B cell (primary cell): ENCODE measurements around the gene SST. TPM values are rescaled to one million over a fixed set of nuclear protein-coding genes. Genes with fewer than 3 reads are reported as not detected.

Source experiments
- ATAC-seq: fragments of 200-7000 bp; cut with Tn5 transposase; one replicate; pipeline ENCODE4 v1.10.0; 2021; ENCODE audit warnings: low read depth, mild to moderate bottlenecking, moderate number of reproducible peaks, moderate library complexity
- CTCF ChIA-PET: fragments of 350-600 bp; sonication (Branson Sonifier 250); formaldehyde crosslinking; loops from one replicate; lab custom pipeline; 2021; ENCODE audit warnings: antibody characterized with exemption, inconsistent platforms; lab: Charles Lee
- POLR2A ChIA-PET: fragments of 350-600 bp; sonication (Branson Sonifier 250); formaldehyde crosslinking; loops from one replicate; lab custom pipeline; 2021; ENCODE audit warnings: antibody characterized with exemption; lab: Charles Lee
- DNase-seq: peaks from one replicate; pipeline ENCODE4 v3.0.0; 2013
- H2AFZ ChIP-seq: 2 replicates; pipeline ENCODE4 v1.6.1; 2012; ENCODE audit warnings: mild to moderate bottlenecking, low read depth, low read length; ENCODE audit not compliant: insufficient read depth, poor library complexity, severe bottlenecking
- H3K27ac ChIP-seq, 2 donors: 1 replicate in 1 of 2; 2 replicates in 1 of 2; pipeline ENCODE4 v1.5.1; 2012 to 2013; ENCODE audit warnings: low read length in 2 of 2, mild to moderate bottlenecking in 2 of 2, moderate library complexity in 1 of 2
- H3K27me3 ChIP-seq, 4 experiments: fragments of 200-600 bp in 1 of 4; sonication (generic) in 1 of 4; replicated peaks in 1 of 4; 1 replicate in 2 of 4; 2 replicates in 2 of 4; pipeline versions ENCODE4 v1.6.1 to v1.7.0; 2013 to 2016; ENCODE audit warnings: low read length in 3 of 4, mild to moderate bottlenecking in 2 of 4, mixed read lengths in 1 of 4, moderate library complexity in 1 of 4; ENCODE audit not compliant: insufficient read depth in 4 of 4, control insufficient read depth in 3 of 4; ENCODE audit errors: control extremely low read depth in 1 of 4
- H3K36me3 ChIP-seq, 2 experiments: replicated peaks in 1 of 2; 1 replicate in 1 of 2; 2 replicates in 1 of 2; pipeline versions ENCODE4 v1.6.1 to v1.7.1; 2013; ENCODE audit warnings: low read length in 1 of 2; ENCODE audit not compliant: insufficient read depth in 2 of 2, control insufficient read depth in 1 of 2; ENCODE audit errors: control extremely low read depth in 1 of 2, extremely low read depth in 1 of 2
- H3K4me1 ChIP-seq, 2 donors: fragments of 200-600 bp in 1 of 2; sonication (generic) in 1 of 2; 1 replicate in 1 of 2; 2 replicates in 1 of 2; pipeline versions ENCODE4 v1.5.1 to v1.6.1; 2013 to 2017; ENCODE audit warnings: low read length in 2 of 2; ENCODE audit not compliant: control insufficient read depth in 2 of 2, insufficient read depth in 2 of 2
- H3K4me2 ChIP-seq: replicated peaks from 2 replicates; pipeline ENCODE3; 2012; ENCODE audit warnings: mild to moderate bottlenecking, low read depth, low read length; ENCODE audit not compliant: poor library complexity, severe bottlenecking
- H3K4me3 ChIP-seq, 5 experiments: fragments of 200-600 bp in 1 of 5; sonication (generic) in 1 of 5; 1 replicate in 3 of 5; 2 replicates in 2 of 5; pipeline versions ENCODE4 v1.5.1 to v1.7.0; 2011 to 2016; ENCODE audit warnings: low read length in 4 of 5, mild to moderate bottlenecking in 4 of 5, low read depth in 2 of 5, control low read depth in 1 of 5, moderate library complexity in 1 of 5; ENCODE audit not compliant: insufficient read depth in 1 of 5; ENCODE audit errors: control extremely low read depth in 1 of 5, extremely low read depth in 1 of 5
- H3K79me2 ChIP-seq: fragments of 200-600 bp; sonication (generic); one replicate; pipeline ENCODE4 v1.6.0; 2016; ENCODE audit warnings: low read length; ENCODE audit not compliant: control insufficient read depth, insufficient read depth
- H3K9ac ChIP-seq: fragments of 200-600 bp; sonication (generic); 2 replicates; pipeline ENCODE4 v1.6.1; 2017; ENCODE audit warnings: mild to moderate bottlenecking, low read length, moderate library complexity
- H3K9me3 ChIP-seq, 3 donors: one replicate each; pipeline versions ENCODE4 v1.6.1 to v1.7.1; 2013; ENCODE audit warnings: low read length in 2 of 3; ENCODE audit not compliant: control insufficient read depth in 2 of 3, insufficient read depth in 1 of 3; ENCODE audit errors: control extremely low read depth in 1 of 3
- H4K20me1 ChIP-seq: 2 replicates; pipeline ENCODE4 v1.6.0; 2012; ENCODE audit warnings: mild to moderate bottlenecking, low read length; ENCODE audit not compliant: insufficient read depth, control insufficient read depth, poor library complexity, severe bottlenecking
- H3K27ac Mint-ChIP-seq: one replicate; pipeline ENCODE4 v1.8.0; 2021; ENCODE audit warnings: mixed read lengths
- H3K27me3 Mint-ChIP-seq: one replicate; pipeline ENCODE4 v1.8.0; 2021; ENCODE audit warnings: mixed read lengths
- H3K4me1 Mint-ChIP-seq: one replicate; pipeline ENCODE4 v1.8.0; 2021; ENCODE audit warnings: mixed read lengths
- H3K4me3 Mint-ChIP-seq: one replicate; pipeline ENCODE4 v1.8.0; 2021; ENCODE audit warnings: mixed read lengths
- H3K9me3 Mint-ChIP-seq: one replicate; pipeline ENCODE4 v1.8.0; 2022; ENCODE audit warnings: mixed read lengths; ENCODE audit not compliant: insufficient read depth
- EZH2 ChIP-seq: IDR thresholded peaks from 2 replicates; pipeline ENCODE4 v1.6.1; 2012; ENCODE audit warnings: borderline replicate concordance, low read depth, mild to moderate bottlenecking, moderate library complexity, low read length; ENCODE audit not compliant: insufficient read depth, poor library complexity, severe bottlenecking
- WGBS: methylation state at CpG from one replicate; pipeline ENCODE4 v1.1.5; 2013; ENCODE audit warnings: missing lambda C conversion rate; ENCODE audit not compliant: insufficient coverage; 5-methylcytosine and 5-hydroxymethylcytosine counted together
- intact Hi-C: fragments of 100-400 bp; cut with micrococcal nuclease; formaldehyde crosslinking; loops from one replicate; pipeline ENCODE4 v1.10.0; 2022
- polyA plus RNA-seq: library from polyadenylated mRNA; depleted of rRNA; stranded (reverse); fragments of >200 nt; gene quantifications from 2 replicates; pipeline ENCODE4 v1.2.3, GENCODE V29; 2012
- total RNA-seq, 2 donors: library from RNA; stranded (reverse); fragments of 120-200 nt in 1 of 2; gene quantifications; 1 replicate in 1 of 2; 2 replicates in 1 of 2; pipeline versions ENCODE4 v1.2.3 to v1.2.4, GENCODE V29; 2013 to 2022
- TF ChIP-seq, protein P1 (sequence below): fragments of 200-600 bp; IDR thresholded peaks from one replicate; pipeline ENCODE4 v1.8.0; 2022; ENCODE audit warnings: antibody characterized with exemption, mild to moderate bottlenecking

SST gene
- total and polyA plus RNA-seq, 2 donors (not counting 1 experiment from before 2014, with no cell fraction given), result not detected

DNA sequence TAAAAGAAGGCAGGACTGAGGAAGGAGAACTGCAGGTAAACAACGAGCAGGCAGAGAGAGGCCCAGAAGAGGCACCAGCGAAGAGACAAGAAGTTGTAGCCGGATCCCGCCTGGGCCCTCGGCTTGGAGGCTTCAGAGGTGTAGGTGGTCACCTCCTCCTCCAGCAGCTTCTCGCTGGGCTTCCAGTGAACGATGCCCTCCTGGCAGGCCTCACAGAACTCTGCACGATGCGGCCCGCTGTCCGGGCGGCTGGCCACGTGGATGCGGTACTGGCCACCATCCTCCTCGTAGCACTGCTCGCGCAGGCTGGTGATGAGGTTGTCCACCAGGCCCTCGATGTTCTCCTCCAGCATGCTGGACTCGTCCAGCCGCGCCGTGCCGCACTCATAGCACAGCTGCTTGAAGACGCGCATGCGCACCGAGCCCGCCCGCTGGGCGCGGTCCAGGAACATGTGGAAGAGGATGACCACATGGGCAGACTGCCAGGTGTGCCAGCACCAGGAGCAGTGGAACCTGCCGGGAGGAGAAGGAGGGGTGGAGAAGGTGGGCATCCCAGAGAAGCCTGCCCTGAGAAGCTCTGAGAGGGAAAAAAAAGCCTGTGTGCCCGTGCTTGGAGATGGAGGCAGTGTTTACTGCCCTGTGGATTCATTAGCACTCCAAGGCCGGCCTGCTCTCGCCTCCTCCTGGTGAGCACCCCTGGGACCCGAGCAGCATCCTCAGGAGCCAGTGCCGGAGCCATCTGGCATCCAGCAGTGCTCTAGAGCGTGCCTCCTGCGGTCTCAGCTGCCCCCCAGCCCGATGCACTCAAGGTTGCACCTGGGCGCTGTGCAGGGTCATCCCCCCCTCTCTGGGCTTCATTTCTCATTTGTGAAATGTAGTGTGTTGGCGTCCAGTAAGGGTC is 28.6 kb upstream of the SST start:
- H3K9me3 Mint-ChIP-seq, result no peaks in the 10 kb centered on the region
- Histone ChIP-seq H3K36me3 (no peaks in the 10 kb centered on the region), H3K4me1 (no peaks in the 10 kb centered on the region), H3K4me3 (no peak overlapping the region), H3K9me3 (no peaks in the 10 kb centered on the region), H3K27me3 (peaks cover 0 to 4% (median under 1%) of the 10 kb centered on the region in 4 experiments), H3K27ac (no peak overlapping the region), H2AFZ (no peak overlapping the region), H4K20me1 (no peaks in the 10 kb centered on the region), H3K9ac (no peak overlapping the region), H3K4me2 (no peak overlapping the region), H3K79me2 (no peaks in the 10 kb centered on the region)
- H3K27ac Mint-ChIP-seq, result no peak overlapping the region
- DNase-seq, result no peak
- TF ChIP-seq, protein P1, sequence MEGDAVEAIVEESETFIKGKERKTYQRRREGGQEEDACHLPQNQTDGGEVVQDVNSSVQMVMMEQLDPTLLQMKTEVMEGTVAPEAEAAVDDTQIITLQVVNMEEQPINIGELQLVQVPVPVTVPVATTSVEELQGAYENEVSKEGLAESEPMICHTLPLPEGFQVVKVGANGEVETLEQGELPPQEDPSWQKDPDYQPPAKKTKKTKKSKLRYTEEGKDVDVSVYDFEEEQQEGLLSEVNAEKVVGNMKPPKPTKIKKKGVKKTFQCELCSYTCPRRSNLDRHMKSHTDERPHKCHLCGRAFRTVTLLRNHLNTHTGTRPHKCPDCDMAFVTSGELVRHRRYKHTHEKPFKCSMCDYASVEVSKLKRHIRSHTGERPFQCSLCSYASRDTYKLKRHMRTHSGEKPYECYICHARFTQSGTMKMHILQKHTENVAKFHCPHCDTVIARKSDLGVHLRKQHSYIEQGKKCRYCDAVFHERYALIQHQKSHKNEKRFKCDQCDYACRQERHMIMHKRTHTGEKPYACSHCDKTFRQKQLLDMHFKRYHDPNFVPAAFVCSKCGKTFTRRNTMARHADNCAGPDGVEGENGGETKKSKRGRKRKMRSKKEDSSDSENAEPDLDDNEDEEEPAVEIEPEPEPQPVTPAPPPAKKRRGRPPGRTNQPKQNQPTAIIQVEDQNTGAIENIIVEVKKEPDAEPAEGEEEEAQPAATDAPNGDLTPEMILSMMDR, result no peak
- TF ChIP-seq EZH2, result no peak
- no peak overlapping the region for H3K4me3 Mint-ChIP-seq
- CTCF ChIA-PET, result no interaction called here
- no peak for ATAC-seq
- no peaks in the 10 kb centered on the region for H3K4me1 Mint-ChIP-seq
- WGBS, result 89% methylated on average over 17 of the region's 42 CpGs
- H3K27me3 Mint-ChIP-seq, result peaks cover 22% of the 10 kb centered on the region
- intact Hi-C loops, result no loop called here
- POLR2A ChIA-PET, result no interaction called here

DNA sequence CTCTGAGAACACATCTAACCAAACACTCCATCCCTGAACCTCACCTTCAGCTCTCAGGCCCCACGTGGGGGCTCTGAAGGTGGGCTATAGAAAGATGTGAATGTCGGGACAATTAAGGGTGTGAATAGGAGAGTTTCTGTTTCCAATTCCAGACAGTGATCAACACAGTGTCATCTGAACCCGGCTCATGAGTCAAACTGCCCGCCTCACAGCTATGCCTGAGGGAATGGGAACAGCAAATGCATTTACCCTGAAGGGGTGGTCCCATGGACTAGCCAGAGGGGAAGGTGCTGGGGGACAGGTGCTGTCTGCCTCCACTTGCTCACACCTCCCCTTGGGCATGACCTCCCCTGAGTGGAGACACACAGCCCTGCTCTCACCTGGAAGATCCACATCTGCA is 25.8 kb upstream of the SST start:
- CTCF ChIA-PET, result interaction anchor here (1.2 kb wide), 1 partner anchor 16 kb away, joined by 5 read pairs; no protein-coding TSS in a partner anchor
- H4K20me1 ChIP-seq, result no peaks in the 10 kb centered on the region
- no peak overlapping the region for H3K27ac Mint-ChIP-seq
- peaks cover 0 to 5% (median 3%) of the 10 kb centered on the region in 4 experiments for H3K27me3 ChIP-seq
- ATAC-seq (no peak), DNase-seq (no peak)
- peaks cover 38% of the 10 kb centered on the region for H3K27me3 Mint-ChIP-seq
- TF ChIP-seq, protein P1, result no peak
- no peak for TF ChIP-seq EZH2
- POLR2A ChIA-PET, result no interaction called here
- no peaks in the 10 kb centered on the region for H3K9me3 ChIP-seq
- no peaks in the 10 kb centered on the region for H3K4me1 ChIP-seq
- H3K4me3 Mint-ChIP-seq, result no peak overlapping the region
- no peak overlapping the region for H3K4me2 ChIP-seq
- no peak overlapping the region for H2AFZ ChIP-seq
- H3K9me3 Mint-ChIP-seq, result no peaks in the 10 kb centered on the region
- no peaks in the 10 kb centered on the region for H3K79me2 ChIP-seq
- intact Hi-C loops, result no loop called here
- no peak overlapping the region for H3K9ac ChIP-seq
- no peak overlapping the region for H3K27ac ChIP-seq
- no peaks in the 10 kb centered on the region for H3K4me1 Mint-ChIP-seq
- no peaks in the 10 kb centered on the region for H3K36me3 ChIP-seq
- no peak overlapping the region for H3K4me3 ChIP-seq
- 50% methylated on average over 2 of the region's 4 CpGs for WGBS
